Measurements from ENCODE around the gene TRMU.

TRMU gene

GRCh38 chr22:46335201-46336118 is at the start of gene TRMU:
Gene TRMU, plus strand, starts transcription at chr22:46335714. Its CDS starts 51 bp downstream, at chr22:46335765.
- peak; percentile 47 to 48 for DNase-seq (ENCODE audit: low read depth in 2 of 2)

DNA sequence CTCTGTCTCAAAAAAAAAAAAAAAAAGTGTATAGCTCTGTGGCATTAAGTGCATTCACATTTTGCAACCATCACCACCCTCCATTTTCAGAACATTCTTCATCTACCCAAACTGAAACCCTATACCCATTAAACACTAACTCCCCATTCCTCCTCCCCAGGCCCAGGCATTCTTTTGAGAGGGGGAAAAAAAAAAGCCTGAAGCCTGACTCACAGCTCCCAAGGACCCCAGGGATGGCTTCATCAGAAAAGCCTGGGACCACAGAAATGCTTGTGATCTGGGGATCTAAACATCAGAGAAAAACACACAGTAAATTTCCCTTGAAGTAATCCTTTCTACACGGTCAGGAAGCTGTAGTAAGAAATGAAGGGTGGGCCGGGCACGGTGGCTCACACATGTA is 49.5 kb upstream of the TRMU start:
- no peak for DNase-seq (ENCODE audit: low read depth in 2 of 2)

- DNase-seq (ENCODE audit: low read depth in 2 of 2) = no peak
Observed at GRCh38 chr22:46286941-46287872, 48.3 kb upstream of the TRMU start.

DNA sequence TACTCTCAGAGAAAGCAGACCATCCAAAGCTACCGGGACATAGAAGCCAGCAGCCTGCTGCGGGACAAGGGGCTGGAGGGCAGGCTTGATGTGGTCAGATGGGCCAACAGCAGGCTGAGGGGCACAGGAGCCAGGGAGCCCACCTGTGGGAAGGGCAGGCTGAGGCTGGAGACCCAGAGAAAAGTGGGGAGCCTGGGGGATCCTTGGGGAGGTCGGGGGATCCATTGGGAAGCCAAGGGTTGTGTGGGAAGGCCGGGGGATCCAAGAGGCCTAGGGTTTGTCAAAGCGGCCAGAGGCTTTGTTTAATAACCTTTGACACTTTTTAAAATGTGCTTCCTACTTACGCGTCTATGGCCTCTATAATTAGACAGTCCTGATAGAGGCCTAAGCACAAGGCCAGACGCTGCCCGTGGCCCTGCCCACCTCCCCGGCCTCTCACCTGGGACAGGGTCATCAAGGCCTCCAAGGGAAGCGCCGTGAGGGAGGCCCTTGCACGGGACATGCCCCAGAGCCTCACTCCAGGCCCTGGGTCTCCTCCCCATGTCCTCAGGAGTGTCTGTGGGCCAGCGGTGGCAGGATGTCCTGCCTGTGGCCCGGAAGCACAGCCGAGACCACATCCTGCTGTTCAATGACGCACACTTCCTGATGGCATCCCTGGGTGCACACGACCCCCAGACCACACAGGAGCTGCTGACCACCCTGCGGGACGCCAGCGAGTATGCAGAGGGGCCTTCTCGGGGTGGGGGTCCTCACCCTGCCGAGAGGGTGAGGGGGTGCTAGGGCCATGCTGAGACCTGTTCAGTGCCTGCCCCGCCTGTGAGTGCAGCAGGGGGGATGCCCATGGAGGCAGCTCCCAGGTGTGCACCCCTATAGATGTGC is 47.4 kb upstream of the TRMU start:
- no peak for DNase-seq (ENCODE audit: low read depth in 2 of 2)

DNA sequence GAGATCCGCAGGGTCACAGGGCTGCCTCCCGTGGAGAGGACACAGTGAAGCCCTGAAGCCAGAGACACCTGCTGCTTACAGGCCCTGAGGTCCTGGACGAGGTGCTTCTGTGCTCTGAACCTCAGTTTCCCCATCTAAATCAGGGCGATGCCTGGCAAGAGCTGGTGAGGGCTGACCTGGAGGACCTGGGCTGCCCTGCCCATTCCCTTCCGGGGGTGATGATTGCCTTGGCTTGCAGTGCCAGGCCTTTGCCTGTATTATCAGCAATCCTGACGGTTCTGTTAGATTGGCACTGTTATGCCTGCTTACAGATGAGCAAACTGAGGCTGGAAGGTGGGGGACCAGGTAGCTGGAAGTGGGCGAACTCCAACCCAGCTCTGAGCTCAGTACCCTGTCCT is 46.7 kb upstream of the TRMU start:
- DNase-seq (ENCODE audit: low read depth in 2 of 2) = no peak

DNA sequence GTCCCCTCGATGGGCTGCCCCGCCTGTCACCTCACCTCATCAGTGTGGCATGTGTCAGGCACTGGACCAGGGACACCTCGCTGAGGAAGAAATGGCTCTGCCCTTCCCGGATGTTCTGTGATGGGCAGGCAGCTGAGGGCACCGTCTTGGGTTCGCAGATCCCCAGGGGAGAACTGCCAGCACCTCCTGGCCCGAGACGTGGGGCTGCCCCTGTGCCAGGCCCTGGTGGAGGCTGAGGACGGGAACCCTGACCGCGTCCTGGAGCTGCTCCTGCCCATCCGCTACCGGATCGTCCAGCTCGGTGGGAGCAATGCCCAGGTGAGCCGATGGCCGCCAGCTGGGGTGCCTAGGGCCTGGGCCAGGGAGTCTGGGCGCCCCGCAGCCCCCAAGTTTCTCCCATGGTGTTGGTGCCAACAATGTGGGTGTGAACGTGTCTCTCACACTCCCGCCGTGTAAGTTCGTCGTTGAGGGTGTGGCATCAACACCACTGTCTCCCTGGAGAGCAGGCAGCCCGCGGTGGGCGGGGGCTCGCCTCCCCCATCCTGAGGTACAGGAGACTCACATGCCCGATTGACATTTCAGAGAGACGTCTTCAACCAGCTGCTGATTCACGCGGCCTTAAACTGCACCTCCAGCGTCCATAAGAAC is 46.1 kb upstream of the TRMU start:
- DNase-seq (ENCODE audit: low read depth in 2 of 2) = no peak

- DNase-seq (ENCODE audit: low read depth in 2 of 2) = no peak
Observed at GRCh38 chr22:46290121-46290842, 45.2 kb upstream of the TRMU start.

DNA sequence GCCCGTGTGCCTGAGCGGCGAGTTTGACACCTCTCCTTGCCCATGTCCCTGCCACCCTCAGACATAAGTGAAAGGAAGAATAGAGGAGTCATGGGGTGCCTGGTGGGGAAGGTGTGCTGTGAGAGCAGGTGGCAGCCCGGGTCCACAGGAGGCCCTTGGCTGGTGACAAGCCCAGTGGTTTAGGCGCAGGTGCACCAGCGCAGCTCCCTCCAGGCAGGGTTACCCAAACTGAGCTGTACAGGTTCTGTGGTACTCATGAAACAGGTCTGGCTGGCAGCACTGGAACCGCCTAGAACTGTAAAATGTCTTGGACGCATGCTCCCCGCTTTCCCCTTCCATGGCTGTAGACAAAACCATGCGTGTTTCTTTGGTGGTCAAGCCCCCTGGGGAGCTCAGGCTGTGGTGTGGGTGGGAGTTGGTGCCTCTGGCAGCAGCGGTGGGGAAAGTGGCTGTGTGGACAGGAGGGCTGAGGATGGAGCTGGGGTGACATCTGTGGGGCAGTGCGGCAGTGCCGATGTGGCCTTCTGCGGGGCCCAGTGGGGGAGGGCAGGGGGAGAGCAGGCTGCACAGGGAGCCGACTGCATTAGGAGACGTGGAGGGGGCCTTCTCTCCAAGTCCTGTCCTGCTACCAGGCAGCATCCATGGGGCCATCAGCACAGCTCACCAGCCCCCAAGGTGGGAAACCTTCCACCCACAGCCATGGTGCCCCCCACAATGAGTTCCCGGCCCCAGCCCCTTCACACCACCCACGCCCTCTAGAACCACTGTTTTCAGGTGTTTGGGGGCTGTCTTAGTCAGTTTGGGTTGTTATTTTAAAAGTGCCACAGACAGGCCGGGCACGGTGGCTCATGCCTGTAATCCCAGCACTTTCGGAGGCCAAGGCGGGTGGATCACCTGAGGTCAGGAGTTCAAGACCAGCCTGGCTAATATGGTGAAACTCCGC is 44.4 kb upstream of the TRMU start:
- DNase-seq (ENCODE audit: low read depth in 2 of 2) = no peak

DNA sequence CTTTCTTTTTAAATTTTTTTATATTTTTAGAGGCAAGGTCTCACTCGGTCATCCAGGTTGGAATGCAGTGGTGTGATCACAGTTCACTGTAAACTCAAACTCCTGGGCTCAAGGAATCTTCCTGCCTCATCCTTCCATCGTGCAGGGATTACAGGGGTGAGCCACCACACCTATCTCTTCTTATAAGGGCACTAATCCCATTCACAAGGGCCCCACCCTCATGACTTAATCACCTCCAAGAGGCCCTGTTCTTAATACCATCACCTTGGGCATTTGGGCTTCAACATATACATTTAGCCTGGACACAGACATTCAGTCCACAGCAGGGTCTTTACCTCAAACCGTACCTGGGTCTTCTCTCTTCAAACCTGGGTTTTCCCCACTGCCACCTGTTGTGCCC is 43.3 kb upstream of the TRMU start:
- no peak for DNase-seq (ENCODE audit: low read depth in 2 of 2)

DNA sequence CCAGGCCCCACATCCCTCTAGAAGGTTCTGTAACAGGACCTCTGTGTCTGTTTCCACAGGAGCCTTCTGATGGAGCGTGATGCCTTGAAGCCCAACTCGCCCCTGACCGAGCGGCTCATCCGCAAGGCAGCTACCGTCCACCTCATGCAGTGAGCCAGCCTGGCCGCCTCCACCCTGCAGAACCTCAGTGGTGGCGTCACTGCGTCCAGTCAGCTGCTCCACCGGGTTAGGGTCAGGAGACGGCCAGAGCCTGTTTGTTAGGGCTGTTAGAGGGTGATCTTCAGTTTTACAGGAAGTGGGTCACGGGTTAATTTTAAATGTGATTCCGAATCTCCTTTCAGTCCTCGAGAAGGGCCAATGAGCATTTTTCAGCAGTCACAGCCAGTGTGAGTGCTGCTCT is 42.8 kb upstream of the TRMU start:
- DNase-seq (ENCODE audit: low read depth in 2 of 2) = no peak

DNA sequence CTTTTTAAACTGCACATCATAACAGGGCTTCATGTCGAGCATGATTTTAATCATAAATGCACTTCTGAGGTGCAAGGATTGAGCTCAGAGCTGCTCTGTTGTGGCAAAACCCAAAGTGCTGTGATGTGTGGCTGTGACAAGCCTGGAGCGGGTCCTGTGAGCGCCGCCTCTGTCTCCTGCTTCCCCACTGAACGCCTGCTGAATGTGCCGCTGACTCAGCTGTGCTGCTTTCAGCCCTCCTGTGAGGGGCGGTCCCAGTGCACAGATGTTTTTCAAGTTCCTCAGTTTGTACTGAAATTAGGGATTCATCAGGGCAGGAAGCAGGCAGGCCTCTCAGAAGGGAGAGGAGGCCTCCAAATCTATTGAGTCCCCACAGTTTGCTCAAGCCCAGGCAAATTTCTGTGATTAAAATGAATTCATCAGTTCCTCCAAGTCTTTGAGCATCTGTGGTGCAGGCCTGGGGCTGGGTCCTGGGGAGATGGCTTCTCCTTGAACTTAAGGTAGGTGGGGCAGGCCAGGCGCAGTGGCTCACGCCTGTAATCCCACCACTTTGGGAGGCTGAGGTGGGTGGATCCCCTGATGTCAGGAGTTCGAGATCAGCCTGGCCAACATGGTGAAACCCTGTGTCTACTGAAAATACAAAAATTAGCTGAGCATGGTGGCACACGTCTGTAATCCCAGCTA is 41.8 kb upstream of the TRMU start:
- no peak for DNase-seq (ENCODE audit: low read depth in 2 of 2)

DNA sequence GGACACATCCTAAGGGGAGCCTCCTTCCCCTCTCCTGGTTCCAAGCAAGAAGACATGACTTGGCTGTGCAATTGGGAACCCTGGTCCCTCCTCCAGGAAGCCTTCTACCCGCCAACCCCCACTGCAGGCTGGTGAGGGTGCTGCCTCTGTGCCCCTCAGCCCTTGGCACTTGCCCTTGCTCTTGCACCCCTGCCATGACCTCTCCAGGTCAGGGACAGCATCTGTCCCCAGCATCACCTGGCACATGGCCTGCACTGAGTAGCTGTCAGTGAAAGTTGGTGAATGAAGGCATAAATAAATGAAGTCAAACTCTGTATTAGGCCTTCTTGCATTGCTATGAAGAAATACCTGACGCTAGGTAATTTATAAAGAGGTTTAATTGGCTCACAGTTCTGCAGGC is 40.7 kb upstream of the TRMU start:
- DNase-seq (ENCODE audit: low read depth in 2 of 2) = no peak

DNA sequence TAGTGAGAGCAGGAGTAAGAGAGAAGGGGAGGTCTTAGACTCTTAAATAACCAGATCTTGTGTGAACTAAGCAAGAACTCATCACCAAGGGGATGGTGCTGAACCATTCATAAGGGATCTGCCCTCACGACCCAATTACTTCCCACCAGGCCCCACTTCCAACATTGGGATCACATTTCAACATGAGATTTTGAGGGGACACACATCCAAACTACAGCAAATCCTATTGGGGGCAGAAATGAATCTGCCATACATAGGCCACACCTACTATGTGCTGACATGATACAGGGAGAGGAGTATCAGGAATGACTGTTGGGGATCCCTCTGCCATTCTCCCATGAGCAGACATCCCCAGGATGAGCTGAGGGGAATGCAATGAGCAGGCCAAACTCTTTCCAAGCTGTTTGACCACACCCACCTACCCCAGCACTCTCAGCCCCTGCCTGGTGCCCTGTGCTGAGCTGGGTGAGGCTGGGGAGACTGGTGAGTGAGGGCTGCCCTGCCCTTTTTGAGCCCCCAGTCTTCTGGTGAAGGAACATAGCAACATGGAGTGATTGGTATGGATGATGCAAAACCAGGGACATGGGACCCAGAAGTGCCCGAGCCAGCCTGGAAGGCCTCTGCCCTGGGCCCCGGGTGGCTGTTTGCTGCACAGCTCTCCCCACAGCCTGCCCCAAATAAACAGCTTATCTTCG is 40.1 kb upstream of the TRMU start:
- DNase-seq (ENCODE audit: low read depth in 2 of 2) = no peak

DNA sequence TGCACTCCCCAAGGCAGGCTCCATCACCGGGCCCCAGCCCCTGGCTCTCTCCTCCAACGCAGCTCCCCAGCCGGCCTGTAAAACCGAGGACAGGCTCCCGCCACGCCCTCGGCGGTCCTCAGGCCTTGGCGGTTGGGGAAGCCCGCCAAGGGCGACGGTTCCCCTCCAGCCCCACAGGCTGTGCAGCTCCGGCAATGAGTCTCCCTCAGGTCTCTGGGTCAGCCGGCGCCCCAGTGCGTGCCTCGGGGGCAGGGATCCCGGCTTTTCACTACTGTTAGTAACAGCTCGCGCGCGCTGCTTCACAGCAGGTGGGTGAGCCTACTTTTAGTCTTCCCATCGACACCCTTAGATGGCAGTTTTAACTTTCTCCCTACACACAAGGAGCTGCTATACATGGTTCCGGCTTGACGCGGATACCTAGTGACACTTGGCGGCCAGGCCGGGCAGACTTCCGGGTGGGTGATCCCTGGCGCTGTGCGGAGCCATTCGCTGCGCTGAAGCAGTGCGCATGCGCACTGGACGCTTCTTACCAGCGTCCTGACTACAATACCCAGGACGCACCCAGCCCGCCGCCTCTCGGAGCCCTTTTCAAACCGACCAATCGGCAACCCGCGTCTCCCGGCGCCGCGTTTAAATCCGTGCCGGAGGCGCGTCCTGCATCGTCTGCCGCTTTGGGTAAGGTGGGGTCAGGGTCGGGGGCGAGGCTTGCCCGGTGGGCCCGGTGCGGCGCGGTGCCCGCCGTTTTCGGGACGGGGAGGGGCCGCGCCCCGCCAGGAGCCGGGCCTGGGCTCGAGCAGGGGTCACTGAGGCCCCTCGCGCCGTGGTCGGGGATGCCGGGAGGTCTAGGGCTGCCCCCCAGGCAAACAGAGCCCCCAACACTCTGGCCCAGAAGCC is 39.0 kb upstream of the TRMU start, which contains the start of gene GTSE1:
Gene GTSE1, plus strand, starts transcription at position 614 of the 894 bp plus-strand sequence. CDS start 531 bp downstream, outside the sequence.
- DNase-seq (ENCODE audit: low read depth in 2 of 2) = peak; percentile 92 to 93

- no peak for DNase-seq (ENCODE audit: low read depth in 2 of 2)
Observed at GRCh38 chr22:46297151-46297812, 38.2 kb upstream of the TRMU start.

DNA sequence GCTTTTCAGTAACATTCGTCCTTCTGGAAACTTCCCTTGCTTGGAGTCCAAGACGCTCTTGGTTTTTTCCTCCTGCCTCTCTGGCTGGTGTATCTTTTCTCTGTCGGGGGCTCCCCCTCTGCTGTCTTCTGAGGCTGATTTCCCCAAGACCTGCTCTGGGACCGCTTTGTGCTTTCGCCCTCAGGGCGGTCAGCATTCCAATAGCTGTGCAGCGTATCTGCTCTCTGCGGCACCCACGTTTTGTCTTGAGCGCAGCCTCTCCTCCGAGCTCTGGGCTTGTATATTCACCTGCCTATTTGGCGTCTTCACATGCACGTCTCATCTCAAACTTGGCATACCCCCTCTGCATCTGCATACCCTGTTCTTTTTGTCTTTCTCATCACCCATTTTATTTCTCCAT is 36.4 kb upstream of the TRMU start:
- DNase-seq (ENCODE audit: low read depth in 2 of 2) = no peak
